Osteocyte (in vitro differentiated cells): ENCODE data around the gene DHCR7. TPM values are rescaled to one million over a fixed set of nuclear protein-coding genes. Genes with fewer than 3 reads are reported as not detected.

Experiments
- DNase-seq: peaks from one replicate; pipeline ENCODE4 v3.0.0; 2021; ENCODE audit warnings: mixed read lengths; ENCODE audit not compliant: unreplicated experiment; ENCODE audit errors: extremely low spot score
- H3K27ac Mint-ChIP-seq: one replicate; pipeline ENCODE4 v1.8.0; 2021; ENCODE audit warnings: mild to moderate bottlenecking, mixed read lengths; ENCODE audit not compliant: unreplicated experiment
- H3K27me3 Mint-ChIP-seq: one replicate; pipeline ENCODE4 v1.8.0; 2021; ENCODE audit warnings: mixed read lengths; ENCODE audit not compliant: unreplicated experiment
- H3K36me3 Mint-ChIP-seq: one replicate; pipeline ENCODE4 v1.8.0; 2021; ENCODE audit warnings: mixed read lengths; ENCODE audit not compliant: unreplicated experiment
- H3K4me1 Mint-ChIP-seq: one replicate; pipeline ENCODE4 v1.8.0; 2021; ENCODE audit warnings: mixed read lengths; ENCODE audit not compliant: unreplicated experiment
- H3K4me3 Mint-ChIP-seq: one replicate; pipeline ENCODE4 v1.8.0; 2021; ENCODE audit warnings: mild to moderate bottlenecking, moderate library complexity, mixed read lengths; ENCODE audit not compliant: unreplicated experiment
- H3K9me3 Mint-ChIP-seq: one replicate; pipeline ENCODE4 v1.8.0; 2021; ENCODE audit warnings: mixed read lengths; ENCODE audit not compliant: unreplicated experiment
- CTCF ChIP-seq: fragments of 200-600 bp; sonication (generic); IDR thresholded peaks from 2 replicates; pipeline ENCODE4 v1.5.0; 2021; ENCODE audit warnings: antibody characterized with exemption, mild to moderate bottlenecking, moderate library complexity
- total RNA-seq: library from RNA; stranded (reverse); gene quantifications from 2 replicates; pipeline ENCODE4 v1.2.1, GENCODE V29; 2021

DHCR7 gene
- total RNA-seq, 1 donor from 2014 or later, result 30.2 TPM

- no peak for DNase-seq
- Mint-ChIP-seq H3K27me3 (no peaks in the 10 kb centered on the region), H3K36me3 (peaks cover 23% of the 10 kb centered on the region), H3K4me1 (peaks cover 5% of the 10 kb centered on the region), H3K9me3 (no peaks in the 10 kb centered on the region), H3K4me3 (no peak overlapping the region), H3K27ac (no peak overlapping the region)
- TF ChIP-seq CTCF, result no peak
These were observed 5.3 kb downstream of the DHCR7 start for GRCh38 chr11:71442880-71443279.

DNA sequence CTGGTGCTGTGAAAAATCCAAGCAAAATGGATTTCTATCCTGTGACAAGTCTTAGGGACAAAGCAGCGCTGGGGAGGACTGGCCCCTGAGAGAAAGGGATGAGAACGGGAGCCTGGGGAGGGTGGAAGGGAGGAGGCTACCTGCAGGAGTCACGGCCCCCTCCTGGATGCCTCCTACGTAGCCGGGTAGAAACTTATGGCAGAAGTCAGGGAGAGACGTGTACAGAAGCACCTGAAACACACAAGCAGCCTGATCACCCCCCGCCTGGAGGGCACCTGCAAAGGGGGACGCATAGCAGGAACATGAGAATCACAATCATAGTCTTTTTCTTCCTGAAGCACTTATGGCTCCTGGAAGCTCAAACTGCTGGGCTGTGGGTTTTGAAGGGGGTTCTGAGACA is 6.1 kb downstream of the DHCR7 start:
- Mint-ChIP-seq H3K27ac (no peak overlapping the region), H3K27me3 (no peaks in the 10 kb centered on the region)

GRCh38 chr11:71441251-71441650 is 6.9 kb downstream of the DHCR7 start:
- no peak for TF ChIP-seq CTCF
- Mint-ChIP-seq H3K27me3 (no peaks in the 10 kb centered on the region), H3K9me3 (no peaks in the 10 kb centered on the region), H3K27ac (no peak overlapping the region), H3K36me3 (peaks cover 24% of the 10 kb centered on the region), H3K4me3 (no peak overlapping the region), H3K4me1 (no peaks in the 10 kb centered on the region)
- DNase-seq, result no peak

More for the DNA sequence above, 6.1 kb downstream of the DHCR7 start:
- Mint-ChIP-seq H3K9me3 (no peaks in the 10 kb centered on the region), H3K4me1 (no peaks in the 10 kb centered on the region), H3K36me3 (peaks cover 25% of the 10 kb centered on the region), H3K4me3 (no peak overlapping the region)
- no peak for DNase-seq
- no peak for TF ChIP-seq CTCF

DNA sequence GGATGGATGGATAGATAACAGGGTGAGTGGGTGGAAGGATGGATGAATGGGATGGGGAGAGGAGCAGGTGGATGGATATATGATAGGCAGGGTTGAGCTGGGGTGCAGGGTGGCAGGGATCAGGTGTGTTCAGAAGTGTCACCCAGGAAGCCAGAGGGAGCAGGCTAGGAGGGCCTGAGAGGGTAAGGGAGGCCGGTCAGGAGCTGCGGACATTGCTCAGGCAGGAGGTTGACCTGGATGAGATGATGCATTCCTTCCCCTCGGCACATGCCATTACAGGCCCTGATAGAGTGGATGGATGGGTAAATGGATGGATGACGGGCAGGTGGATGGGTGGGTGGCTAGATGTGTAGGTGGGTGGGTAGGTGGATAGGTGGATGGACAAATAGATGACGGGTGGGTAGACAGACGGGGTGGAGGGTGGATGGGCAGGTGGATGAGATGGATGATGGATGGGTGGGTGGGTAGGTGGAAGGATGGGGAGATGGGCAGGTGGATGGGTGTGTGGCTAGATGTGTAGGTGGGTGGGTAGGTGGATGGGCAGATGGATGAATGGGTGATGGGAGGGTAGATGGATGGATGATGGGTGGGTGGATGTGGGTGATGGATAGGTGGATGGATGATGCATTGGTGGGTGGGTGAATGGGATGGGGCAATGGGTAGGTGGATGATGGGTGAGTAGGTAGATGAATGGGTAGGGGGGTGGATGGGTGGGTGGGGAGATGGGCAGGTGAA is 8.0 kb downstream of the DHCR7 start:
- H3K9me3 Mint-ChIP-seq, result no peaks in the 10 kb centered on the region
- no peak for TF ChIP-seq CTCF
- H3K27ac Mint-ChIP-seq, result no peak overlapping the region
- H3K4me1 Mint-ChIP-seq, result no peaks in the 10 kb centered on the region
- peaks cover 20% of the 10 kb centered on the region for H3K36me3 Mint-ChIP-seq
- H3K27me3 Mint-ChIP-seq, result no peaks in the 10 kb centered on the region
- DNase-seq, result no peak
- H3K4me3 Mint-ChIP-seq, result no peak overlapping the region

DNA sequence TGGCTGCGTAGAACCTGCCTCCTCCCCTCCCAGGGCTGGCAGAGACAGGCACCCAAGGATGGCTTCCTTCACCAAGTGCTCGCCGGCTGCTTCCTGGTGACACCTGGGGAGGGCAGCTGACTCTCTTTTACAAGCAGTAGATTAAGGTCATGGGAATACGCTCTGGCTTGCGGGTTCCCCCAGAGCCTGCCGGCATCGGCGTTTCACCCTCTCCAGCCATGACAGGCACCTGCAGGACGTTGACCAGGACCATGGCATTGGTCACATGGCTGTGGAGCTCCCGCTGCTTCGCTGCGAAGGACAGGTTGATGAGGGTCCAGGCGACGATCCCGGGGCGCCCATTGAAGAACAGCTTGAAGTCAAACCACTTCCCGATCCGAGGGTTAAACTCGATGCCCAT is 9.5 kb downstream of the DHCR7 start:
- TF ChIP-seq CTCF, result no peak
- Mint-ChIP-seq H3K36me3 (peaks cover 26% of the 10 kb centered on the region), H3K27ac (no peak overlapping the region), H3K9me3 (no peaks in the 10 kb centered on the region), H3K4me1 (no peaks in the 10 kb centered on the region), H3K27me3 (no peaks in the 10 kb centered on the region), H3K4me3 (no peak overlapping the region)
- no peak for DNase-seq
